GM12878 (cell line): ENCODE measurements around the gene DNTTIP2. TPM values are rescaled to one million over a fixed set of nuclear protein-coding genes. Genes with fewer than 3 reads are reported as not detected.

ENCODE experiments used
- ATAC-seq: fragments of 200-7000 bp; cut with Tn5 transposase; 3 replicates; pipeline ENCODE4 v1.9.1; 2020; ENCODE audit warnings: mild to moderate bottlenecking, moderate library complexity
- BruUV-seq: library from RNA; stranded (reverse); fragments of 400-500 nt; replicated peaks from 2 replicates; lab custom pipeline; 2021; lab: Mats Ljungman, UMichigan
- CTCF ChIA-PET: fragments of 300-600 bp; sonication (Branson Sonifier 250); formaldehyde crosslinking; extraction: SDS; loops from one replicate; lab custom pipeline; 2021; ENCODE audit warnings: inconsistent platforms; lab: Yijun Ruan, JAX
- POLR2A ChIA-PET: fragments of 350-600 bp; formaldehyde crosslinking; extraction: SDS; loops from one replicate; lab custom pipeline; 2021; ENCODE audit warnings: inconsistent platforms; lab: Charles Lee
- RAD21 ChIA-PET: fragments of 300-600 bp; sonication (Branson Sonifier 250); formaldehyde crosslinking; loops from one replicate; lab custom pipeline; 2023; ENCODE audit warnings: antibody characterized with exemption; ENCODE audit not compliant: unreplicated experiment; lab: Charles Lee
- SMC1A ChIA-PET: fragments of 300-600 bp; sonication (Branson Sonifier 250); formaldehyde crosslinking; loops from one replicate; lab custom pipeline; 2023; ENCODE audit not compliant: unreplicated experiment, uncharacterized antibody; lab: Charles Lee
- DNase-seq: peaks from one replicate; pipeline ENCODE4 v3.0.0-alpha.2; 2011; ENCODE audit warnings: low read depth, low spot score
- FAIRE-seq: peaks from 3 replicates; lab custom pipeline; 2011; peaks lifted over from hg19 to GRCh38; lab: Jason Lieb, UNC
- H2AFZ ChIP-seq: 2 replicates; pipeline ENCODE4 v1.6.0; 2011; ENCODE audit warnings: low read depth, low read length, control low read depth; ENCODE audit not compliant: control insufficient read depth
- H3K27ac ChIP-seq: 2 replicates; pipeline ENCODE4 v1.5.1; 2011; ENCODE audit warnings: control low read depth; ENCODE audit not compliant: control insufficient read depth, insufficient read depth
- H3K27me3 ChIP-seq, 2 experiments: replicated peaks in 1 of 2; 2 replicates each; pipeline versions ENCODE4 v1.6.0 to v1.6.1; 2011; ENCODE audit warnings: low read length in 1 of 2; ENCODE audit not compliant: control insufficient read depth in 2 of 2, insufficient read depth in 2 of 2
- H3K36me3 ChIP-seq, 2 experiments: 2 replicates each; pipeline ENCODE4 v1.5.1; 2011; ENCODE audit warnings: low read length in 1 of 2; ENCODE audit not compliant: control insufficient read depth in 2 of 2, insufficient read depth in 2 of 2
- H3K4me1 ChIP-seq: 2 replicates; pipeline ENCODE4 v1.6.1; 2011; ENCODE audit warnings: mild to moderate bottlenecking, low read length, moderate library complexity, mixed read lengths; ENCODE audit not compliant: control insufficient read depth, insufficient read depth
- H3K4me2 ChIP-seq: 2 replicates; pipeline ENCODE4 v1.6.0; 2011; ENCODE audit warnings: control low read depth; ENCODE audit not compliant: control insufficient read depth, insufficient read depth
- H3K4me3 ChIP-seq: fragments of 200-600 bp; sonication (generic); 2 replicates; pipeline ENCODE4 v1.5.1; 2016
- H3K79me2 ChIP-seq: 2 replicates; pipeline ENCODE4 v1.6.0; 2011; ENCODE audit warnings: low read length; ENCODE audit not compliant: control insufficient read depth, insufficient read depth
- H3K9ac ChIP-seq: 2 replicates; pipeline ENCODE4 v1.8.0; 2011; ENCODE audit warnings: low read length, control low read depth, mixed read lengths; ENCODE audit not compliant: control insufficient read depth, insufficient read depth
- H3K9me3 ChIP-seq: replicated peaks from 3 replicates; pipeline ENCODE4 v1.5.1; 2011; ENCODE audit warnings: mild to moderate bottlenecking, low read length; ENCODE audit not compliant: control insufficient read depth, insufficient read depth
- H4K20me1 ChIP-seq: 2 replicates; pipeline ENCODE4 v1.6.0; 2011; ENCODE audit not compliant: control insufficient read depth, insufficient read depth
- CBX5 ChIP-seq: sonication (generic); IDR thresholded peaks from 2 replicates; pipeline ENCODE4 v1.6.1; 2016; ENCODE audit warnings: low read depth, moderate library complexity, mild to moderate bottlenecking, inconsistent platforms
- ZNF207 ChIP-seq: fragments of 450-650 bp; IDR thresholded peaks from 2 replicates; pipeline ENCODE4 v1.6.1; 2014; ENCODE audit warnings: antibody characterized with exemption, mild to moderate bottlenecking, borderline replicate concordance
- WGBS: methylation state at CpG from one replicate; pipeline ENCODE4 v1.1.6; 2016; ENCODE audit warnings: low lambda C conversion rate; ENCODE audit not compliant: insufficient replicate concordance, insufficient coverage; ENCODE audit errors: missing lambda C conversion rate; 5-methylcytosine and 5-hydroxymethylcytosine counted together
- in situ Hi-C: fragments of 300-500 bp; cut with MboI; formaldehyde crosslinking; loops from 9 replicates; pipeline ENCODE4 v1.14.3; 2018; ENCODE audit warnings: mixed read lengths
- intact Hi-C: fragments of 100-400 bp; cut with micrococcal nuclease; formaldehyde crosslinking; loops from one replicate; pipeline ENCODE4 v1.14.2; 2022; ENCODE audit not compliant: unreplicated experiment
- polyA plus RNA-seq, 11 experiments: library from polyadenylated mRNA; depleted of rRNA in 4 of 11; unstranded in 6 of 11; stranded (reverse) in 5 of 11; fragments of >200 nt; fragmentation: Nextera tagmentation in 4 of 11; fragmentation: Illumina TruSeq in 1 of 11; extraction: Ambion mirVana in 4 of 11; extraction: Trizol in 1 of 11; gene quantifications; 1 replicate in 1 of 11; 2 replicates in 10 of 11; pipeline versions ENCODE4 v1.2.1 to v1.2.3, GENCODE V29; 2011 to 2016; ENCODE audit warnings: inconsistent platforms in 2 of 11, missing spikeins in 2 of 11, low read depth in 1 of 11
- total RNA-seq, 4 experiments: library from RNA; depleted of rRNA in 3 of 4; stranded (reverse); fragments of >200 nt in 3 of 4; fragmentation: Illumina TruSeq in 1 of 4; extraction: Trizol in 1 of 4; gene quantifications; 2 replicates each; pipeline versions ENCODE4 v1.2.1 to v1.2.3, GENCODE V29; 2013 to 2021
- TF ChIP-seq, protein P1 (sequence below): IDR thresholded peaks from 2 replicates; pipeline ENCODE4 v1.6.1; 2012; ENCODE audit warnings: low read depth, low read length, improper control_type of control experiment
- TF ChIP-seq, protein P2 (sequence below): IDR thresholded peaks from 2 replicates; pipeline ENCODE4 v1.6.1; 2012; ENCODE audit warnings: low read depth, low read length, improper control_type of control experiment

DNTTIP2 gene
- total and polyA plus RNA-seq, 10 of the 15 experiments (the other 5 are each of a cell fraction or from before 2014, with no cell fraction given): 34.3 to 99.2 (median 74.9) TPM

DNA sequence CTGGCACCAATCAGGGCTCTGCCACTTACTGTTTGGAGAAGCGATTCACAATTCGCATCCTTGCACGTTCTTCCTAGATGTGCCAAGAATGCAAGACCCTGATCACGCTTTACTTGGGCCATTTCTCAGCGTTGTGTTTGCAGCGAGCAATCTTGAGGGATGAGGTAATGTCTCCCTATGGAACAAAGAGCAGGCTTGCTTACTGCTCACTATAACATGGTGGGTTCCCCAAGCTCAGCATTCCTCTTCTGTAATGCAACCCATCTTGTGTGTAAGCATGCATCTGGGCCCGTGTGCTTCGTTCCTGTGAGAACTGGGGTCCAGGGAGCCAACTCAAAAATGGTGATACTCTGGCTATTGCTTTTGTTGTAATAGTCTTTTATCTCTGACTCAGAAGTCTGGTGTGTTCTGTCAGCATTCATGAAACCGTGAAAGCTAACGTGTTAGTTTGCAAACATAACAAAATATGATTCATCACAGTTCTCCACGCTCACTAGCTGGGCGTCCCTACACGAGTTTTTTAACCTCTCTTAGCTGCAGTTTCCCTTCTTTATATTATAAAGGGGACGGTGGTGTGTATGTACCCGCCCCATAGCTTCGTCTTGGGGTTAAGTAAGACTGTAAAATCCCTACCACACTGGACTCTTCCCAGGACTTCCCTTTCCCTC lies 33.3 kb downstream of the DNTTIP2 start:
- BruUV-seq: no TSS peak
- ChIA-PET CTCF (interaction anchor here (1.0 to 10.6 kb wide), 12 partner anchors 31 to 767 kb away, joined by 3 to 156 read pairs (median 5); partner anchors contain the start of genes DNTTIP2 and MTF2), POLR2A (interaction anchor here (0.9 to 1.0 kb wide), 2 partner anchors 34 to 129 kb away, joined by 3 read pairs; no protein-coding TSS in a partner anchor), RAD21 (interaction anchor here (0.8 to 6.9 kb wide), 15 partner anchors 27 to 765 kb away, joined by 3 to 114 read pairs (median 4); partner anchors contain the start of gene DNTTIP2), SMC1A (interaction anchor here (0.7 to 5.0 kb wide), 13 partner anchors 28 to 754 kb away, joined by 3 to 90 read pairs (median 3); partner anchors contain the start of gene GCLM)
- WGBS: 37% methylated on average over 16 of the region's 16 CpGs
- H4K20me1 ChIP-seq: no peaks in the 10 kb centered on the region
- no peak for DNase-seq
- H3K9me3 ChIP-seq: no peaks in the 10 kb centered on the region; the same call in 1 of the 3 replicates
- H3K9ac ChIP-seq: peak overlapping the region; percentile 73
- H3K4me3 ChIP-seq: peak overlapping the region; percentile 84
- intact Hi-C loops (loop anchor here (2.0 to 5.0 kb wide), 4 partner anchors 33 to 667 kb away; partner anchors contain the start of genes DNTTIP2, DR1 and GCLM), in situ Hi-C loops (loop anchor here (10.0 to 25.0 kb wide), 2 partner anchors 408 to 541 kb away; partner anchors contain the start of gene FNBP1L)
- peak overlapping the region; percentile 96 for H2AFZ ChIP-seq
- H3K4me2 ChIP-seq: peak overlapping the region; percentile 91
- ATAC-seq: peak; percentile 7
- no peak overlapping the region for H3K27ac ChIP-seq
- no peak for FAIRE-seq
- no peaks in the 10 kb centered on the region for H3K79me2 ChIP-seq
- H3K27me3 ChIP-seq: no peaks in the 10 kb centered on the region
- H3K36me3 ChIP-seq: no peaks in the 10 kb centered on the region
- TF ChIP-seq, protein P1, sequence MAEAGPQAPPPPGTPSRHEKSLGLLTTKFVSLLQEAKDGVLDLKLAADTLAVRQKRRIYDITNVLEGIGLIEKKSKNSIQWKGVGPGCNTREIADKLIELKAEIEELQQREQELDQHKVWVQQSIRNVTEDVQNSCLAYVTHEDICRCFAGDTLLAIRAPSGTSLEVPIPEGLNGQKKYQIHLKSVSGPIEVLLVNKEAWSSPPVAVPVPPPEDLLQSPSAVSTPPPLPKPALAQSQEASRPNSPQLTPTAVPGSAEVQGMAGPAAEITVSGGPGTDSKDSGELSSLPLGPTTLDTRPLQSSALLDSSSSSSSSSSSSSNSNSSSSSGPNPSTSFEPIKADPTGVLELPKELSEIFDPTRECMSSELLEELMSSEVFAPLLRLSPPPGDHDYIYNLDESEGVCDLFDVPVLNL: 0 out of 2 replicates have a peak, but pooled peaks have one; percentile 34
- TF ChIP-seq ZNF207 (no peak), CBX5 (no peak)
- TF ChIP-seq, protein P2, sequence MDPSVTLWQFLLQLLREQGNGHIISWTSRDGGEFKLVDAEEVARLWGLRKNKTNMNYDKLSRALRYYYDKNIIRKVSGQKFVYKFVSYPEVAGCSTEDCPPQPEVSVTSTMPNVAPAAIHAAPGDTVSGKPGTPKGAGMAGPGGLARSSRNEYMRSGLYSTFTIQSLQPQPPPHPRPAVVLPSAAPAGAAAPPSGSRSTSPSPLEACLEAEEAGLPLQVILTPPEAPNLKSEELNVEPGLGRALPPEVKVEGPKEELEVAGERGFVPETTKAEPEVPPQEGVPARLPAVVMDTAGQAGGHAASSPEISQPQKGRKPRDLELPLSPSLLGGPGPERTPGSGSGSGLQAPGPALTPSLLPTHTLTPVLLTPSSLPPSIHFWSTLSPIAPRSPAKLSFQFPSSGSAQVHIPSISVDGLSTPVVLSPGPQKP: no peak
- peaks cover 6% of the 10 kb centered on the region for H3K4me1 ChIP-seq
